GM12801 (cell line): ENCODE measurements around the gene CAMK2N2.

Source experiments
- CTCF ChIP-seq: IDR thresholded peaks from one replicate; pipeline ENCODE4 v1.5.1; 2011; ENCODE audit warnings: control low read depth; ENCODE audit not compliant: insufficient read length; ENCODE audit errors: extremely low read depth

The CAMK2N2 gene

GRCh38 chr3:184222521-184222920 lies 38.8 kb downstream of the CAMK2N2 start:
- TF ChIP-seq CTCF = no peak

DNA sequence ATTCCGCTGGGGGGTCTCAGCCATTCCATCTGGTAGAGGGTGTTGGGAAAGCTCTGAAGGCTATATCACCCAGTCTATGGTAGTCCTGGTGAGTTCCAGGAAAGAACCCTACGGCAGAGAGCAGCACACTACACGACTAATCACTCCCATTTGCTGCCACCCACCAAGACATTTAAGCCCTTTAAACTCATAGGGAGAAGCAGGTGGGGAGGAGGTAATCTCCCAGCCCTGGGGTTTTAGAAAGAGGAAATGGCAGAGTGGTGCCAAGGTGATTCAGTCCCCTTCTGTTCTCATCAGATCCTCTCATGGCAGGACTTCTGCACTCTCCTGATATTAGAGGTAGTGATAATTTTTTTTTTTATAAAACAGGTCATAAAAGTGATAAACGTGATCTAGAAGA lies 42.5 kb downstream of the CAMK2N2 start:
- no peak for TF ChIP-seq CTCF

DNA sequence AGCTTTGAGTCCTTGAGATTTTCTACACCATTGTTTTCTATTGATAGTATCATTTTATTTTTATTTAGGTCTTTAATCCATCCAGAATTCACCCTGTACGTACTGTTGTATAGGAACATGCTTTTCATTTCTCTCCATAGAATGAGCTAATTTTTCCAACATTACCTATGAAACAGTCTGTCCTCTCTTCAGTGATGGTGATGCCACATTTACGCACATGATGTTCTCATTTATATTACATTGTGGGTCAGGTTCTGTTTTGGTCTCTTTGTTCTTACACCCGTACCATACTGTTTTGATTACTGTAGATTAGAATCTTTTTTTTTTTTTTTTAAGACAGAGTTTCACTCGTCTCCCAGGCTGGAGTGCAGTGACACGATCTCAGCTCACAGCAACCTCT lies 49.6 kb downstream of the CAMK2N2 start:
- no peak for TF ChIP-seq CTCF

DNA sequence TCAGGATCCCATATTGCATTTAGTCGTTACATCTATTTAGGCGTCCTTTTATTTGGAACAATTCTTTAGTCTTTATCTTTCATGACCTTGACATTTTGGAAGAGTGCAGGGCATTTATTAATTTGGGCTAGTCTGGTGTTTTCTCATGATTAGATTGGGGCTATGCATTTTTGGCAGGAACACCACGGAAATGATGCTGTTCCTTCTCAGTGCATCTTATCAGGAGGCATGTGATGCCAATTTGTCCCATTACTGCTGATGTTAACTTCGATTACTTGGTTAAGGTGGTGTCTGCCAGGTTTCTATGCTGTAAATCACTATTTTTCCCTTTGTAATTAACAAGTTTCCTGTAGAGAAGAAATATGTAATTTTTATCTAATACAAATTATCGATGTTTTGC lies 50.1 kb downstream of the CAMK2N2 start:
- TF ChIP-seq CTCF = no peak
